ENCODE measurements around the gene PPP2R3B. TPM values are rescaled to one million over a fixed set of nuclear protein-coding genes. Genes with fewer than 3 reads are reported as not detected.

Gene PPP2R3B
- total and polyA plus RNA-seq, 2 of the 13 experiments (the other 11 are each of a cell fraction or from before 2014, with no cell fraction given), result 17.0 to 21.4 TPM

- peak; percentile 71 for TF ChIP-seq CTCF (CRISPR knock-in tag; IDR thresholded peaks at IDR 0.05)
- peak; percentile 79 for TF ChIP-seq STAG1 (CRISPR knock-in tag; IDR thresholded peaks at IDR 0.05)
Measured at GRCh38 chrX:427812-428725, 41.4 kb upstream of the PPP2R3B start (continued).

- no peaks in the 10 kb centered on the region for H3K4me1 ChIP-seq (ENCODE audit: insufficient read depth, low read length)
- no peak for DNase-seq (ENCODE audit: low spot score)
- no peak overlapping the region for H3K4me2 ChIP-seq (ENCODE audit: low read depth, low read length)
- BruUV-seq (replicated peaks), result no TSS peak
- H2AFZ ChIP-seq (ENCODE audit: low read length), result no peak overlapping the region
- CTCF ChIA-PET (ENCODE audit: low intra/inter-chr PET ratio, low total read pairs), result no interaction called here
- no peak overlapping the region for H3K4me3 ChIP-seq (replicated peaks in 1 of 3; ENCODE audit: insufficient read depth in 1 of 3, low read depth in 2 of 3, low read length in 3 of 3)
- H3K27me3 ChIP-seq (ENCODE audit: control insufficient read depth in 1 of 2, insufficient read depth in 2 of 2, low read length in 2 of 2), result peaks cover 2 to 15% of the 10 kb centered on the region in 2 experiments; a peak in 4 of 5 replicates
- intact Hi-C loops (cut with micrococcal nuclease; ENCODE audit: unreplicated experiment), result loop anchor here (5.0 kb wide), 1 partner anchor 695 kb away; no protein-coding TSS in a partner anchor
- H3K79me2 ChIP-seq (ENCODE audit: insufficient read depth, low read length), result no peaks in the 10 kb centered on the region
- POLR2A ChIA-PET, result no interaction called here
- ATAC-seq, result no peak
- no peaks in the 10 kb centered on the region for H4K20me1 ChIP-seq (ENCODE audit: insufficient read depth, low read length)
- H3K9ac ChIP-seq (ENCODE audit: insufficient read depth, low read depth, low read length), result no peak overlapping the region
- H3K36me3 ChIP-seq (replicated peaks in 1 of 2; ENCODE audit: control insufficient read depth in 1 of 2, insufficient read depth in 2 of 2, low read length in 2 of 2), result no peaks in the 10 kb centered on the region
- no peak overlapping the region for H3K27ac ChIP-seq (ENCODE audit: extremely low read length, insufficient read depth, low read length)
- in situ Hi-C loops (cut with HindIII; ENCODE audit: extremely low pct_ligation_motif_present, low pct_unique_long_range_greater_than_20kb), result loop anchor here (5.0 kb wide), 1 partner anchor 695 kb away; no protein-coding TSS in a partner anchor
- H3K9me3 ChIP-seq (ENCODE audit: low read length), result no peaks in the 10 kb centered on the region
- WGBS (ENCODE audit: low lambda C conversion rate), result 42% methylated on average over 5 of the region's 14 CpGs
- FAIRE-seq, result no peak
- TF ChIP-seq NFIB (CRISPR knock-in tag; IDR thresholded peaks at IDR 0.05; ENCODE audit: borderline replicate concordance), result no peak
- no peak for TF ChIP-seq TMF1 (CRISPR knock-in tag; IDR thresholded peaks at IDR 0.05; ENCODE audit: low read depth)
- no peak for TF ChIP-seq PRMT3 (CRISPR knock-in tag; IDR thresholded peaks at IDR 0.05; ENCODE audit: borderline replicate concordance, low read depth)
- TF ChIP-seq ZNF83 (CRISPR knock-in tag; IDR thresholded peaks at IDR 0.05; ENCODE audit: borderline replicate concordance), result no peak
- TF ChIP-seq ZNF781 (CRISPR knock-in tag; IDR thresholded peaks at IDR 0.05; ENCODE audit: borderline replicate concordance, not compliant biosample characterization), result no peak
- no peak for TF ChIP-seq SOX5 (CRISPR knock-in tag; IDR thresholded peaks at IDR 0.05; ENCODE audit: borderline replicate concordance)
- TF ChIP-seq HDAC1 (CRISPR knock-in tag; IDR thresholded peaks at IDR 0.05), result no peak
- TF ChIP-seq MZF1 (CRISPR knock-in tag; IDR thresholded peaks at IDR 0.05; ENCODE audit: borderline replicate concordance), result no peak
- TF ChIP-seq KDM6A (CRISPR knock-in tag; IDR thresholded peaks at IDR 0.05; ENCODE audit: low read depth), result no peak
- TF ChIP-seq STAG1 (CRISPR knock-in tag; IDR thresholded peaks at IDR 0.05), result no peak
- no peak for TF ChIP-seq MAZ (IDR thresholded peaks at IDR 0.05; ENCODE audit: borderline replicate concordance, low read depth, low read length)
- TF ChIP-seq MAZ (CRISPR knock-in tag; IDR thresholded peaks at IDR 0.05; ENCODE audit: low read depth), result no peak
- no peak for TF ChIP-seq DBP (CRISPR knock-in tag; IDR thresholded peaks at IDR 0.05; ENCODE audit: not compliant biosample characterization)
- TF ChIP-seq HOXA3 (CRISPR knock-in tag; IDR thresholded peaks at IDR 0.05), result no peak
- no peak for TF ChIP-seq ZNF354B (CRISPR knock-in tag; IDR thresholded peaks at IDR 0.05)
- TF ChIP-seq SKIL (CRISPR knock-in tag; IDR thresholded peaks at IDR 0.05; ENCODE audit: borderline replicate concordance), result no peak
- no peak for TF ChIP-seq SNRNP70 (IDR thresholded peaks at IDR 0.05; ENCODE audit: low read depth, low read length)
Measured at GRCh38 chrX:426881-427280, 40.2 kb upstream of the PPP2R3B start.

Data from HepG2 (cell line).